HepG2 (cell line): Measurements from ENCODE around the gene PLCB2. TPM values are rescaled to one million over a fixed set of nuclear protein-coding genes. Genes with fewer than 3 reads are reported as not detected.

ENCODE experiments used
- ARNT2 ChIP-seq: sonication (generic); formaldehyde crosslinking; IDR thresholded peaks from 2 replicates; pipeline ENCODE4 v1.8.0; 2022; ENCODE audit warnings: mild to moderate bottlenecking, low read depth, missing genetic modification reagents, moderate library complexity
- CTCF ChIP-seq: sonication (generic); formaldehyde crosslinking; IDR thresholded peaks from 2 replicates; pipeline ENCODE4 v1.5.0; 2020; ENCODE audit warnings: mild to moderate bottlenecking, missing genetic modification reagents, moderate library complexity
- E2F2 ChIP-seq: sonication (generic); formaldehyde crosslinking; IDR thresholded peaks from 2 replicates; pipeline ENCODE4 v1.4.0; 2020; ENCODE audit warnings: missing genetic modification reagents, borderline replicate concordance
- GTF3A ChIP-seq: sonication (generic); formaldehyde crosslinking; conservative IDR thresholded peaks from 2 replicates; pipeline ENCODE4 v1.4.0; 2020; ENCODE audit warnings: mild to moderate bottlenecking, missing genetic modification reagents
- HDAC1 ChIP-seq: sonication (generic); formaldehyde crosslinking; IDR thresholded peaks from 2 replicates; pipeline ENCODE4 v1.5.1; 2020; ENCODE audit warnings: mild to moderate bottlenecking, missing genetic modification reagents
- HDAC2 ChIP-seq: sonication (generic); formaldehyde crosslinking; IDR thresholded peaks from 2 replicates; pipeline ENCODE4 v1.4.0; 2020; ENCODE audit warnings: missing genetic modification reagents
- HIVEP1 ChIP-seq: sonication (generic); formaldehyde crosslinking; IDR thresholded peaks from 2 replicates; pipeline ENCODE4 v1.4.0; 2020; ENCODE audit warnings: mild to moderate bottlenecking, missing genetic modification reagents
- HOXA9 ChIP-seq: sonication (generic); formaldehyde crosslinking; IDR thresholded peaks from 2 replicates; pipeline ENCODE4 v1.8.1; 2022; ENCODE audit warnings: missing genetic modification reagents, mild to moderate bottlenecking, moderate library complexity, borderline replicate concordance
- KDM5A ChIP-seq: fragments of 200-600 bp; sonication (generic); IDR thresholded peaks from 2 replicates; pipeline ENCODE4 v1.7.0; 2018; ENCODE audit warnings: antibody characterized with exemption, mild to moderate bottlenecking, low read length, borderline replicate concordance
- KLF11 ChIP-seq: IDR thresholded peaks from 2 replicates; pipeline ENCODE4 v1.6.1; 2016; ENCODE audit warnings: missing compliant biosample characterization
- MAZ ChIP-seq, 2 experiments: sonication (generic) in 1 of 2; formaldehyde crosslinking in 1 of 2; IDR thresholded peaks; 2 replicates each; pipeline versions ENCODE4 v1.5.0 to v1.6.1; 2012 to 2020; ENCODE audit warnings: low read depth in 2 of 2, mild to moderate bottlenecking in 2 of 2, borderline replicate concordance in 1 of 2, improper control_type of control experiment in 1 of 2, low read length in 1 of 2, missing genetic modification reagents in 1 of 2, moderate library complexity in 1 of 2
- MIXL1 ChIP-seq: IDR thresholded peaks from 2 replicates; pipeline ENCODE4 v1.6.1; 2016
- NCOA2 ChIP-seq: sonication (generic); formaldehyde crosslinking; IDR thresholded peaks from 2 replicates; pipeline ENCODE4 v1.8.0; 2022; ENCODE audit warnings: inconsistent platforms
- RAD21 ChIP-seq: fragments of 450-650 bp; formaldehyde crosslinking; IDR thresholded peaks from 2 replicates; pipeline ENCODE4 v1.5.0; 2020; ENCODE audit warnings: mild to moderate bottlenecking
- RARA ChIP-seq: IDR thresholded peaks from 2 replicates; pipeline ENCODE4 v1.6.1; 2016; ENCODE audit warnings: missing genetic modification reagents, missing compliant biosample characterization
- RFX5 ChIP-seq: IDR thresholded peaks from 2 replicates; pipeline ENCODE4 v1.6.1; 2011; ENCODE audit warnings: low read depth, low read length, improper control_type of control experiment
- SAP130 ChIP-seq: IDR thresholded peaks from 2 replicates; pipeline ENCODE4 v1.6.1; 2016; ENCODE audit warnings: low read depth
- SPEN ChIP-seq: sonication (generic); formaldehyde crosslinking; IDR thresholded peaks from 2 replicates; pipeline ENCODE4 v1.5.1; 2020; ENCODE audit warnings: low read depth, mild to moderate bottlenecking, missing genetic modification reagents
- TBX2 ChIP-seq: sonication (generic); formaldehyde crosslinking; IDR thresholded peaks from 2 replicates; pipeline ENCODE4 v1.5.0; 2020; ENCODE audit warnings: missing genetic modification reagents, mild to moderate bottlenecking, borderline replicate concordance
- TEAD3 ChIP-seq: optimal IDR thresholded peaks from 2 replicates; pipeline ENCODE3; 2016; ENCODE audit warnings: borderline replicate concordance
- ZFP1 ChIP-seq: IDR thresholded peaks from 2 replicates; pipeline ENCODE4 v1.6.1; 2016
- ZNF124 ChIP-seq: sonication (generic); formaldehyde crosslinking; IDR thresholded peaks from 2 replicates; pipeline ENCODE4 v1.4.0; 2020; ENCODE audit warnings: missing genetic modification reagents
- ZNF781 ChIP-seq: sonication (generic); formaldehyde crosslinking; IDR thresholded peaks from 2 replicates; pipeline ENCODE4 v1.5.1; 2020; ENCODE audit warnings: borderline replicate concordance, mild to moderate bottlenecking, missing genetic modification reagents; ENCODE audit errors: not compliant biosample characterization
- polyA plus RNA-seq, 8 experiments: library from polyadenylated mRNA; depleted of rRNA in 3 of 8; stranded (reverse) in 7 of 8; unstranded in 1 of 8; fragments of >200 nt; fragmentation: Illumina TruSeq in 4 of 8; extraction: Trizol in 4 of 8; gene quantifications; 2 replicates each; pipeline versions ENCODE4 v1.2.1 to v1.2.3, GENCODE V29; 2011 to 2016; ENCODE audit warnings: low read depth in 4 of 8, missing spikeins in 1 of 8, mixed read lengths in 1 of 8; ENCODE audit not compliant: insufficient read depth in 1 of 8
- total RNA-seq, 5 experiments: library from RNA; depleted of rRNA; stranded (reverse); fragments of >200 nt; fragmentation: Illumina TruSeq; extraction: Trizol; gene quantifications; 2 replicates each; pipeline ENCODE4 v1.2.3, GENCODE V29; 2016; ENCODE audit warnings: low read depth in 1 of 5
- TF ChIP-seq, protein P1 (sequence below): sonication (generic); formaldehyde crosslinking; conservative IDR thresholded peaks from 2 replicates; pipeline ENCODE4 v1.4.0; 2020; ENCODE audit warnings: missing genetic modification reagents

PLCB2 gene
- total and polyA plus RNA-seq, 2 of the 13 experiments (the other 11 are each of a cell fraction or from before 2014, with no cell fraction given), result 0.11 TPM; not detected in 1

- TF ChIP-seq, protein P1, sequence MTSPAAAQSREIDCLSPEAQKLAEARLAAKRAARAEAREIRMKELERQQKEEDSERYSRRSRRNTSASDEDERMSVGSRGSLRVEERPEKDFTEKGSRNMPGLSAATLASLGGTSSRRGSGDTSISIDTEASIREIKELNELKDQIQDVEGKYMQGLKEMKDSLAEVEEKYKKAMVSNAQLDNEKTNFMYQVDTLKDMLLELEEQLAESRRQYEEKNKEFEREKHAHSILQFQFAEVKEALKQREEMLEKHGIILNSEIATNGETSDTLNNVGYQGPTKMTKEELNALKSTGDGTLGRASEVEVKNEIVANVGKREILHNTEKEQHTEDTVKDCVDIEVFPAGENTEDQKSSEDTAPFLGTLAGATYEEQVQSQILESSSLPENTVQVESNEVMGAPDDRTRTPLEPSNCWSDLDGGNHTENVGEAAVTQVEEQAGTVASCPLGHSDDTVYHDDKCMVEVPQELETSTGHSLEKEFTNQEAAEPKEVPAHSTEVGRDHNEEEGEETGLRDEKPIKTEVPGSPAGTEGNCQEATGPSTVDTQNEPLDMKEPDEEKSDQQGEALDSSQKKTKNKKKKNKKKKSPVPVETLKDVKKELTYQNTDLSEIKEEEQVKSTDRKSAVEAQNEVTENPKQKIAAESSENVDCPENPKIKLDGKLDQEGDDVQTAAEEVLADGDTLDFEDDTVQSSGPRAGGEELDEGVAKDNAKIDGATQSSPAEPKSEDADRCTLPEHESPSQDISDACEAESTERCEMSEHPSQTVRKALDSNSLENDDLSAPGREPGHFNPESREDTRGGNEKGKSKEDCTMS (CRISPR knock-in tag), result no peak
- TF ChIP-seq TEAD3 (CRISPR knock-in tag) (peak; percentile 49), KDM5A (no peak), ZFP1 (CRISPR knock-in tag) (no peak), KLF11 (CRISPR knock-in tag) (0 out of 2 replicates have a peak, but pooled peaks have one; percentile 52), TBX2 (CRISPR knock-in tag) (no peak), HIVEP1 (CRISPR knock-in tag) (no peak), SPEN (CRISPR knock-in tag) (no peak; the same call in 1 of the 2 replicates), CTCF (CRISPR knock-in tag) (peak; percentile 99), E2F2 (no peak), SAP130 (CRISPR knock-in tag) (peak; percentile 35; the same call in 1 of the 2 replicates), HOXA9 (CRISPR knock-in tag) (no peak), NCOA2 (CRISPR knock-in tag) (0 out of 2 replicates have a peak, but pooled peaks have one; percentile 44), MIXL1 (CRISPR knock-in tag) (0 out of 2 replicates have a peak, but pooled peaks have one; percentile 47), RFX5 (no peak), RARA (CRISPR knock-in tag) (0 out of 2 replicates have a peak, but pooled peaks have one; percentile 10), MAZ (IDR thresholded peaks at IDR 0.05; ENCODE audit: borderline replicate concordance, low read depth, low read length) (0 out of 2 replicates have a peak, but pooled peaks have one; percentile 35), MAZ (CRISPR knock-in tag; IDR thresholded peaks at IDR 0.05; ENCODE audit: low read depth) (peak; percentile 38; the same call in 1 of the 2 replicates), ARNT2 (peak; percentile 59), ZNF124 (CRISPR knock-in tag) (no peak), RAD21 (peak; percentile 97), HDAC1 (CRISPR knock-in tag) (0 out of 2 replicates have a peak, but pooled peaks have one; percentile 35), GTF3A (no peak), HDAC2 (peak; percentile 27; the same call in 1 of the 2 replicates), ZNF781 (CRISPR knock-in tag) (no peak)
These were observed 33.1 kb downstream of the PLCB2 start (continued) for GRCh38 chr15:40274350-40275274.
